Epithelial cell of proximal tubule (primary cell): ENCODE data around the gene ZNF831. TPM values are rescaled to one million over a fixed set of nuclear protein-coding genes. Genes with fewer than 3 reads are reported as not detected.

Experiments used
- DNase-seq: peaks from one replicate; pipeline ENCODE4 v3.0.0-alpha.2; 2011; ENCODE audit warnings: low read depth
- H3K4me3 ChIP-seq: 2 replicates; pipeline ENCODE4 v1.5.1; 2011; ENCODE audit warnings: low read depth, mild to moderate bottlenecking, low read length
- CTCF ChIP-seq: conservative IDR thresholded peaks from 2 replicates; pipeline ENCODE4 v1.5.1; 2012; ENCODE audit warnings: low read depth, mild to moderate bottlenecking, low read length
- total RNA-seq: library from RNA; depleted of rRNA; stranded (reverse); fragments of >200 nt; gene quantifications from 2 replicates; pipeline ENCODE4 v1.2.3, GENCODE V29; 2015

The ZNF831 gene
- total RNA-seq, 1 donor from 2014 or later = not detected

GRCh38 chr20:59240006-59240405, 76.4 kb downstream of the ZNF831 start:
- no peak for TF ChIP-seq CTCF

GRCh38 chr20:59242714-59243626, 79.3 kb downstream of the ZNF831 start:
- no peak for TF ChIP-seq CTCF
- no peak for DNase-seq

More at GRCh38 chr20:59240006-59240405, 76.4 kb downstream of the ZNF831 start:
- no peak for DNase-seq
- no peak overlapping the region for H3K4me3 ChIP-seq

DNA sequence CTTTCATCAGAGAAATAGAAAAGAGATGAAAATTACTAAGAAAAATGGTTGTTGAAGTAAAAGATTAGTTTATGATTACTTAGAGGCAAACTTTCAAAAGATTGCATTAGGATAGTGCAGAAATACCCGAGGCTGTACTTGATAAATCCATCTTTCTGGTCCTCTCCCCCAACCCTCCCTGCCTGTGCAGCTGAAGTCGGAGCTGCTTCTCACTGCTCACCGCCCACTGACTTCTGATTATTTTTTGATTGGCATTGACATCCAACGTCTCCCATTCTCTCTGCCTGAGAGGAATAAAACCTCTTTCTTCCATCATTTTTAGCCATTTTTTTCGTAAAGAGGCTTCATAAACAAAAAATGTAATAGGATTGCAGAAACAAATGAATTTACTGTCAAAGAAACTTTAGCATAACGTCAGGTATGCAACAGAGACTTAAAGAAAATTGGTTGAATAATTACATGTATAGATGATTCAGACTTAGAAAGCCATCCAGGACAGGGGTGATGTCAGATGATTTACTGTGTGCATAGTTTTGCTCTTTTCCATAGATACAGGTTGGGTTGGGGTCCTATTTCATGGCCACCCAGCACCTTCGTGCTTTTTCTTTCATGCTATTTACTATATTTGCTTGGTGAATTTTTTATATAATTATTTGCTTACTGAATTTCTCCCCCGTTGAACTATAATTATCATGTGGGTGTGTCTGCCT, 83.2 kb downstream of the ZNF831 start:
- no peak for DNase-seq
- TF ChIP-seq CTCF = no peak
- H3K4me3 ChIP-seq = no peak overlapping the region

More at GRCh38 chr20:59242714-59243626, 79.3 kb downstream of the ZNF831 start:
- no peak overlapping the region for H3K4me3 ChIP-seq

DNA sequence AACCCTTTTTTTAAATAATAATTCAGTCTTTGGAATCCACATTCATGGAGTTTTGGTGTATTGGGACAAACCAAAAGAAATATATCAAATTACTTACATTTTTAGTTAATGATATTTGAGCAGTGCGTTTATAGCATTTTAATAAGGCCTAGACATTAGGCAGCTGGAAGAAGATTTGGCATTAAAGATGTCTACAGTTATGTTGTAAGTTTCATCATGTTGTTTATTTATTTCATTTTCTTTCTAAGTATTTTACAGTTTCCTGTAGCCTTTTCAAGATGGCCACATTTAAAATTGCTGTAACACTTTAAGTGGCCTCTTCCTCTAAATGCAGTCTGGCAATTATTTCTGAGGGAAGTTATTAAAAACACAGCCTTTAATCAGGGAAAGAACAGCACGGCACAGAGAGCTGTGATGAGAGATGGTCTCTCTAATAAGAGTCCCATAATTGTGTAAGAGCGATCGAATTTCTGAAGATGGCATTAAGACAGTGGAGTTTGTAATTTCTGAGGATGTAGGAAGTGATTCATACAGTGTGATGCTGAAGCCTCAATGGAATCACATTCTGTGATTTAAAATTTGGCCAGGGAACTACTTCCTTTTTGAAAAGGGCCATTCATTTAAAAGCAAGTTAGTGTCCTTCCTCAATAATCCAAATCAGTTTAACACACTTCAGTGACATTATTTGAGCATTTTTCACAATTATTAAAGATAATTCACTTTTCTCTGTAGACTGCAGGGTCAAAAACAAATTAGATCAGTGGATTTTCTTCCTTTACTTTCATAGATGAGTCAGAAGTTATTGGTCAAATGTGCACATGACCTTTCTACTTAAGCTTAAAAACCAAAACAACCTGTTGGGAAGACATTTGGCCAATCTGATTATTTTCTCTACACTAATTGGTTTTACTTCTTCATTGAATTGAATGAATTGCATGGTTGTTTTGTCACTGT, 84.4 kb downstream of the ZNF831 start:
- no peak for DNase-seq
- no peak overlapping the region for H3K4me3 ChIP-seq
- TF ChIP-seq CTCF = no peak

GRCh38 chr20:59250293-59250692, 86.7 kb downstream of the ZNF831 start:
- no peak for TF ChIP-seq CTCF
- DNase-seq = no peak
- no peak overlapping the region for H3K4me3 ChIP-seq

DNA sequence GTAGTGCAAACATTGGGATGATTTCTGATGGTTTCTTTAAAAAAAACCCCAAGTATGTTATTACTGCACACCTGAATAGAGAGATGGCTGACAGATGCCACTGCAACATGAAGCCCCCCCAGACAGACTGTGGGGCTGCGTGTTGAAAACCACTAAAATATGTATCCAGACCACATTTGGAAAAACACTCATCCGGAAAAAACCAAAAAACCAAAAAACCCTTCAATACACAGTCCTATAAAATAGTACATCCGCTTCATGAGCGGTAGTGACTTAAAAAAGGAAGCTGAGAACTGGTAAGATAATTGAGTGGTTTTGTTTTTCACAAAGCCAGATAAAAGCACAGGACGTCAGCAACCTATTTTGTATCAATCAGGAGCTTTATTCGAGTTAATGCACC, 89.7 kb downstream of the ZNF831 start:
- no peak for TF ChIP-seq CTCF
- DNase-seq = no peak
- no peak overlapping the region for H3K4me3 ChIP-seq
